Measurements from ENCODE around the gene SIGLEC7. TPM values are rescaled to one million over a fixed set of nuclear protein-coding genes. Genes with fewer than 3 reads are reported as not detected.

SIGLEC7 gene
- total RNA-seq, 8 experiments from 2014 or later = 0.20 to 1.2 (median 0.33) TPM; not detected in 5

GRCh38 chr19:51188227-51188559 is 46.1 kb downstream of the SIGLEC7 start:
- 0 to 100% (median 65%) methylated on average over 1 to 2 of the region's 2 CpGs; no CpG with 5 or more reads in 2 of the 10 experiments for WGBS, 10 experiments
- in situ Hi-C loops (cut with MboI; ENCODE audit: low pct_unique_long_range_greater_than_20kb in 2 of 9, low sequenced_read_pairs in 9 of 9, unreplicated experiment in 9 of 9) = no loop called here

GRCh38 chr19:51192689-51193088 is 50.6 kb downstream of the SIGLEC7 start:
- ATAC-seq (replicated peaks in 6 of 8) = no peak
- WGBS, 10 experiments = 55 to 87% (median 80%) methylated on average over 3 to 7 of the region's 9 CpGs; no CpG with 5 or more reads in 5 of the 10 experiments

More at GRCh38 chr19:51188227-51188559, 46.1 kb downstream of the SIGLEC7 start:
- Histone ChIP-seq H3K4me3 (no peak overlapping the region), H3K27ac (no peak overlapping the region), H3K4me1 (replicated peaks in 1 of 2) (no peaks in the 10 kb centered on the region)
- ATAC-seq (replicated peaks in 6 of 8) = no peak

DNA sequence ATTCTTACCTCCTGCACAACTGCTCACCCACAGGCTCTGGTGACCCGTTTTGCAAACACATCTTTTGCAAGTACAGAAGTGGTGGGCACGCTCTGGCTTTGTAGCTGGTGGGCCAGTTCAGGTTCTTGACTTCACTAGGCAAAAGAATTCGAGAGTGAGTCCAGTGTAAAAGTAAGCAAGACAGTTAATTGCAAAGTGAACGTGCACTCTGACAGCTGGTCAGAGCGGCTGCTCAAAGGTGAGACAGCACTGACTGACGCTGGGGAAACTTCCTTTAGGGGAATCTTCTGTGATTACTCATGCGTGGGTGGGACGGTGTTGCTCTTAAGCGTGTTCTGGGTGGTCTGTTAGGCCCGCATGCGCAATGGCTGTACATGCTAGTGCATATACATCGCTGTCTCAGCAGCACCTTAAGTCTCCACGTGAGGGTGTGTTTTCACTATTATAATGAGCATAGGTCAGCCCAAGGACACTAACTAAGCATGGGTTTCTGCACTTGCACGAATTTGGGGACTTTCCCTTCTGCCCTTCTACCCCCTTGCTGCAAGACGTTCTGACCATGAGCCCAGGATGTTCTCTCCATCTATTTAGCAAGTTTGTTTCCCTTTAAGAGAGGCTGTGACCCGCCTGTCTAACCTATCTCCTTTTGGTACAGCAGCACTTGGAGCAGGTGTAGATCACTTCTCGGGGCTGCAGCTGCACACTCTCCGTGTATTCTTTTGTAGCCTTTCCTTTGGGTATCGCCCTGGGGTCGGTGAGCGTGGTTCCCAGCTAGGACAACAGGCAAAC is 52.6 kb downstream of the SIGLEC7 start:
- in situ Hi-C loops (cut with MboI; ENCODE audit: low pct_unique_long_range_greater_than_20kb in 2 of 9, low sequenced_read_pairs in 9 of 9, unreplicated experiment in 9 of 9) = no loop called here
- 0 to 65% (median 52%) methylated on average over 1 to 13 of the region's 21 CpGs; no CpG with 5 or more reads in 1 of the 10 experiments for WGBS, 10 experiments

More at GRCh38 chr19:51192689-51193088, 50.6 kb downstream of the SIGLEC7 start:
- Histone ChIP-seq H3K4me1 (replicated peaks in 1 of 2) (no peaks in the 10 kb centered on the region), H3K4me3 (no peak overlapping the region), H3K27ac (no peak overlapping the region)
- in situ Hi-C loops (cut with MboI; ENCODE audit: low pct_unique_long_range_greater_than_20kb in 2 of 9, low sequenced_read_pairs in 9 of 9, unreplicated experiment in 9 of 9) = no loop called here

GRCh38 chr19:51195316-51195586 is 53.1 kb downstream of the SIGLEC7 start:
- no peak overlapping the region for H3K4me3 ChIP-seq
- 0 to 100% (median 84%) methylated on average over 1 to 6 of the region's 9 CpGs; no CpG with 5 or more reads in 3 of the 10 experiments for WGBS, 10 experiments
- ATAC-seq (replicated peaks in 6 of 8) = no peak
- no peaks in the 10 kb centered on the region for H3K4me1 ChIP-seq (replicated peaks in 1 of 2)
- H3K27ac ChIP-seq = no peak overlapping the region
- in situ Hi-C loops (cut with MboI; ENCODE audit: low pct_unique_long_range_greater_than_20kb in 2 of 9, low sequenced_read_pairs in 9 of 9, unreplicated experiment in 9 of 9) = no loop called here

More for the DNA sequence above, 52.6 kb downstream of the SIGLEC7 start:
- ATAC-seq (replicated peaks in 6 of 8) = peak in 1 of 8 experiments; percentile 69
- H3K4me3 ChIP-seq = no peak overlapping the region
- no peak overlapping the region for H3K27ac ChIP-seq
- no peaks in the 10 kb centered on the region for H3K4me1 ChIP-seq (replicated peaks in 1 of 2)

DNA sequence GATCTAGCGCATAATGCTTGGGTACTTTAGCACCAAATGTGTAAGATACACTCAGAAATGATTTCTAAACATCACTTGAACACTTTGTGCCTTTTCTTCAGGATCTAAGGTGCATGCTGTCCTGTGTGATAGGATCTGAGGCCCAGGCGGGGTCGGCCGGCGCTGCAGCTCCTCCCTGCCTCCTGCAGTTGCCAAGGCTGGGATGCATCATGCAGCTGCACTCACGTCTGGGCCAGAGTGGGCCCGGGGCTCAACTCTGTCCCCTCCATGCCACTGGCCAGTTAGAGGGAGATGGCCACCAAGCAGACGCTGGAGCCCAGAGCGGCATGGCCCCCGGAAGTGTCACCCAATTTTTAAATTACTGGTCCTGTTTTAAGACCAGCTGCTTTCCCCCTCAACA is 53.5 kb downstream of the SIGLEC7 start:
- Histone ChIP-seq H3K4me3 (no peak overlapping the region), H3K4me1 (replicated peaks in 1 of 2) (no peaks in the 10 kb centered on the region), H3K27ac (no peak overlapping the region)
- ATAC-seq (replicated peaks in 6 of 8) = no peak
- in situ Hi-C loops (cut with MboI; ENCODE audit: low pct_unique_long_range_greater_than_20kb in 2 of 9, low sequenced_read_pairs in 9 of 9, unreplicated experiment in 9 of 9) = no loop called here
- WGBS, 10 experiments = 17 to 83% (median 73%) methylated on average over 1 to 4 of the region's 10 CpGs; no CpG with 5 or more reads in 6 of the 10 experiments

- in situ Hi-C loops (cut with MboI; ENCODE audit: low pct_unique_long_range_greater_than_20kb in 2 of 9, low sequenced_read_pairs in 9 of 9, unreplicated experiment in 9 of 9) = no loop called here
- Histone ChIP-seq H3K4me1 (replicated peaks in 1 of 2) (no peaks in the 10 kb centered on the region), H3K4me3 (no peak overlapping the region), H3K27ac (no peak overlapping the region)
- ATAC-seq (replicated peaks in 6 of 8) = no peak
- 46 to 83% (median 61%) methylated on average over 1 to 5 of the region's 5 CpGs for WGBS, 10 experiments
Observed at GRCh38 chr19:51196181-51196580, 54.1 kb downstream of the SIGLEC7 start.

GRCh38 chr19:51198641-51199040 is 56.5 kb downstream of the SIGLEC7 start:
- in situ Hi-C loops (cut with MboI; ENCODE audit: low pct_unique_long_range_greater_than_20kb in 2 of 9, low sequenced_read_pairs in 9 of 9, unreplicated experiment in 9 of 9) = no loop called here

GRCh38 chr19:51200071-51200666 is 58.1 kb downstream of the SIGLEC7 start:
- in situ Hi-C loops (cut with MboI; ENCODE audit: low pct_unique_long_range_greater_than_20kb in 2 of 9, low sequenced_read_pairs in 9 of 9, unreplicated experiment in 9 of 9) = no loop called here

More at GRCh38 chr19:51198641-51199040, 56.5 kb downstream of the SIGLEC7 start:
- Histone ChIP-seq H3K27ac (no peak overlapping the region), H3K4me3 (no peak overlapping the region), H3K4me1 (replicated peaks in 1 of 2) (no peaks in the 10 kb centered on the region)
- no peak for ATAC-seq (replicated peaks in 6 of 8)
- 0 to 100% (median 50%) methylated on average over 1 to 2 of the region's 9 CpGs; no CpG with 5 or more reads in 6 of the 10 experiments for WGBS, 10 experiments

GRCh38 chr19:51201712-51202111 is 59.6 kb downstream of the SIGLEC7 start:
- in situ Hi-C loops (cut with MboI; ENCODE audit: low pct_unique_long_range_greater_than_20kb in 2 of 9, low sequenced_read_pairs in 9 of 9, unreplicated experiment in 9 of 9) = no loop called here
- WGBS, 10 experiments = 6 to 100% (median 60%) methylated on average over 1 to 3 of the region's 5 CpGs; no CpG with 5 or more reads in 1 of the 10 experiments

More at GRCh38 chr19:51200071-51200666, 58.1 kb downstream of the SIGLEC7 start:
- Histone ChIP-seq H3K4me3 (no peak overlapping the region), H3K4me1 (replicated peaks in 1 of 2) (no peaks in the 10 kb centered on the region), H3K27ac (no peak overlapping the region)
- 33 to 100% (median 55%) methylated on average over 1 to 5 of the region's 10 CpGs; no CpG with 5 or more reads in 6 of the 10 experiments for WGBS, 10 experiments
- no peak for ATAC-seq (replicated peaks in 6 of 8)

More at GRCh38 chr19:51201712-51202111, 59.6 kb downstream of the SIGLEC7 start:
- Histone ChIP-seq H3K4me3 (no peak overlapping the region), H3K27ac (no peak overlapping the region), H3K4me1 (replicated peaks in 1 of 2) (no peaks in the 10 kb centered on the region)
- no peak for ATAC-seq (replicated peaks in 6 of 8)

Other genes starting within 250 kb of the SIGLEC7 start
- gene KLK4, start 230.9 kb upstream of the SIGLEC7 start, total RNA-seq = 1 to 10 TPM in 2 of 8 experiments, under 1 TPM in 4, not detected in 2; 0.38 to 1.5 (median 0.57) TPM
- under 1 TPM in 2 of 8 experiments, not detected in 6; 0.45 to 0.47 TPM for gene KLK5, start 189.3 kb upstream of the SIGLEC7 start, total RNA-seq
- under 1 TPM in 5 of 8 experiments, not detected in 3; 0.13 to 0.59 (median 0.21) TPM for gene KLK6, start 172.7 kb upstream of the SIGLEC7 start, total RNA-seq
- under 1 TPM in 1 of 8 experiments, not detected in 7; 0.13 TPM for gene KLK7, start 158.4 kb upstream of the SIGLEC7 start, total RNA-seq
- not detected for gene KLK8, start 140.7 kb upstream of the SIGLEC7 start, total RNA-seq
- under 1 TPM; 0.14 to 0.81 (median 0.37) TPM for gene KLK10, start 122.6 kb upstream of the SIGLEC7 start, total RNA-seq
- 1 to 10 TPM in 1 of 8 experiments, under 1 TPM in 4, not detected in 3; 0.25 to 1.5 (median 0.46) TPM for gene KLK11, start 115.7 kb upstream of the SIGLEC7 start, total RNA-seq
- under 1 TPM in 1 of 8 experiments, not detected in 7; 0.43 TPM for gene KLK12, start 107.3 kb upstream of the SIGLEC7 start, total RNA-seq
- gene KLK13, start 77.2 kb upstream of the SIGLEC7 start, total RNA-seq = 10 to 100 TPM in 1 of 8 experiments, 1 to 10 TPM in 1, under 1 TPM in 2, not detected in 4; 0.38 to 11.3 (median 1.5) TPM
- under 1 TPM in 5 of 8 experiments, not detected in 3; 0.16 to 0.85 (median 0.46) TPM for gene KLK14, start 59.4 kb upstream of the SIGLEC7 start, total RNA-seq
- gene CTU1, start 33.9 kb upstream of the SIGLEC7 start, total RNA-seq = 1 to 10 TPM; 1.7 to 4.0 (median 2.5) TPM
- under 1 TPM in 3 of 8 experiments, not detected in 5; 0.09 to 0.33 (median 0.21) TPM for gene SIGLEC9, start 17.4 kb upstream of the SIGLEC7 start, total RNA-seq
- 10 to 100 TPM in 1 of 8 experiments, 1 to 10 TPM in 2, under 1 TPM in 3, not detected in 2; 0.09 to 26.1 (median 2.7) TPM for gene CD33, start 82.8 kb downstream of the SIGLEC7 start, total RNA-seq
- 1 to 10 TPM in 1 of 8 experiments, under 1 TPM in 1, not detected in 6; 0.20 to 1.1 TPM for gene SIGLECL1, start 108.8 kb downstream of the SIGLEC7 start, total RNA-seq
- 10 to 100 TPM in 2 of 8 experiments, 1 to 10 TPM in 3, under 1 TPM in 3; 0.20 to 13.0 (median 5.7) TPM for gene IGLON5, start 169.3 kb downstream of the SIGLEC7 start, total RNA-seq
- gene VSIG10L, start 199.8 kb downstream of the SIGLEC7 start, total RNA-seq = 1 to 10 TPM; 1.3 to 5.2 (median 2.2) TPM
- 100 to 1,000 TPM in 7 of 8 experiments, 10 to 100 TPM in 1; 64.7 to 217 (median 144) TPM for gene ETFB, start 224.1 kb downstream of the SIGLEC7 start, total RNA-seq
- 1 to 10 TPM in 7 of 8 experiments, under 1 TPM in 1; 0.36 to 4.1 (median 2.4) TPM for gene CLDND2, start 226.7 kb downstream of the SIGLEC7 start, total RNA-seq
- under 1 TPM in 1 of 8 experiments, not detected in 7; 0.27 TPM for gene NKG7, start 230.4 kb downstream of the SIGLEC7 start, total RNA-seq
- under 1 TPM in 1 of 8 experiments, not detected in 7; 0.38 TPM for gene LIM2, start 245.7 kb downstream of the SIGLEC7 start, total RNA-seq
- 1 to 10 TPM in 2 of 8 experiments, under 1 TPM in 4, not detected in 2; 0.14 to 1.2 (median 0.58) TPM for gene C19orf84, start 248.3 kb downstream of the SIGLEC7 start, total RNA-seq

Data from motor neuron (in vitro differentiated cells).